Activated naive CD4-positive, alpha-beta T cell treated with anti-CD3 and anti-CD28 coated beads for 36 hours (primary cell): Measurements from ENCODE around the gene NPY4R2. TPM values are rescaled to one million over a fixed set of nuclear protein-coding genes. Genes with fewer than 3 reads are reported as not detected.
"Not testable (repeated sequence)": the region's sequence is repeated elsewhere in the genome, so short reads cannot be mapped to it uniquely, and the experiment has no call there.

Experiments
- CTCF ChIA-PET: fragments of 350-600 bp; sonication (Branson Sonifier 250); formaldehyde crosslinking; loops from one replicate; lab custom pipeline; 2021; ENCODE audit warnings: antibody characterized with exemption; lab: Charles Lee
- DNase-seq: peaks from one replicate; pipeline ENCODE4 v3.0.0-alpha.2; 2020
- H3K27ac Mint-ChIP-seq: one replicate; pipeline ENCODE4 v1.8.0; 2021; ENCODE audit warnings: mild to moderate bottlenecking, mixed read lengths
- H3K27me3 Mint-ChIP-seq: one replicate; pipeline ENCODE4 v1.8.0; 2021; ENCODE audit warnings: low read depth, mixed read lengths
- H3K36me3 Mint-ChIP-seq: one replicate; pipeline ENCODE4 v1.8.0; 2021; ENCODE audit warnings: low read depth, mixed read lengths
- H3K4me1 Mint-ChIP-seq: one replicate; pipeline ENCODE4 v1.8.0; 2021; ENCODE audit warnings: low read depth, mixed read lengths
- H3K4me3 Mint-ChIP-seq: one replicate; pipeline ENCODE4 v1.8.0; 2021; ENCODE audit warnings: mild to moderate bottlenecking, moderate library complexity, mixed read lengths
- H3K9me3 Mint-ChIP-seq: one replicate; pipeline ENCODE4 v1.8.0; 2021; ENCODE audit warnings: mixed read lengths
- intact Hi-C: fragments of 100-400 bp; cut with micrococcal nuclease; formaldehyde crosslinking; loops from one replicate; pipeline ENCODE4 v1.15.1; 2023
- total RNA-seq, 2 experiments: library from RNA; stranded (reverse); gene quantifications; one replicate each; pipeline ENCODE4 v1.2.3, GENCODE V29; 2021

Gene NPY4R2
- not detected for total RNA-seq

GRCh38 chr10:47918475-47918874, at the start of gene NPY4R2:
Gene NPY4R2 (plus strand): TSS chr10:47918662. CDS start chr10:47921988, 3,326 bp downstream.
- intact Hi-C loops, H3K36me3 Mint-ChIP-seq, H3K4me1 Mint-ChIP-seq, H3K9me3 Mint-ChIP-seq, DNase-seq, H3K27ac Mint-ChIP-seq, H3K27me3 Mint-ChIP-seq, CTCF ChIA-PET, H3K4me3 Mint-ChIP-seq: not testable (repeated sequence)

- intact Hi-C loops, H3K9me3 Mint-ChIP-seq, CTCF ChIA-PET, DNase-seq, H3K27ac Mint-ChIP-seq, H3K4me1 Mint-ChIP-seq, H3K4me3 Mint-ChIP-seq, H3K27me3 Mint-ChIP-seq, H3K36me3 Mint-ChIP-seq: not testable (repeated sequence)
These were observed 47.6 kb upstream of the NPY4R2 start for GRCh38 chr10:47870887-47871286.

GRCh38 chr10:47871485-47872180, 46.8 kb upstream of the NPY4R2 start:
- DNase-seq, intact Hi-C loops, H3K27ac Mint-ChIP-seq, H3K36me3 Mint-ChIP-seq, H3K4me1 Mint-ChIP-seq, H3K4me3 Mint-ChIP-seq, H3K9me3 Mint-ChIP-seq, CTCF ChIA-PET, H3K27me3 Mint-ChIP-seq: not testable (repeated sequence)

- DNase-seq, H3K36me3 Mint-ChIP-seq, H3K4me1 Mint-ChIP-seq, H3K27me3 Mint-ChIP-seq, CTCF ChIA-PET, H3K4me3 Mint-ChIP-seq, H3K9me3 Mint-ChIP-seq, intact Hi-C loops, H3K27ac Mint-ChIP-seq: not testable (repeated sequence)
These were observed 46.2 kb upstream of the NPY4R2 start for GRCh38 chr10:47872236-47872635.

- H3K36me3 Mint-ChIP-seq, H3K9me3 Mint-ChIP-seq, H3K27me3 Mint-ChIP-seq, CTCF ChIA-PET, DNase-seq, H3K27ac Mint-ChIP-seq, H3K4me1 Mint-ChIP-seq, H3K4me3 Mint-ChIP-seq, intact Hi-C loops: not testable (repeated sequence)
These were observed 34.2 kb upstream of the NPY4R2 start for GRCh38 chr10:47884239-47884638.

- H3K9me3 Mint-ChIP-seq, DNase-seq, H3K4me1 Mint-ChIP-seq, H3K4me3 Mint-ChIP-seq, H3K36me3 Mint-ChIP-seq, H3K27me3 Mint-ChIP-seq, H3K27ac Mint-ChIP-seq, intact Hi-C loops, CTCF ChIA-PET: not testable (repeated sequence)
These were observed 33.5 kb upstream of the NPY4R2 start for GRCh38 chr10:47884934-47885333.

- H3K27me3 Mint-ChIP-seq, H3K4me3 Mint-ChIP-seq, H3K36me3 Mint-ChIP-seq, intact Hi-C loops, H3K9me3 Mint-ChIP-seq, DNase-seq, H3K27ac Mint-ChIP-seq, CTCF ChIA-PET, H3K4me1 Mint-ChIP-seq: not testable (repeated sequence)
These were observed 32.1 kb upstream of the NPY4R2 start for GRCh38 chr10:47886356-47886755.

GRCh38 chr10:47886827-47887226, 31.6 kb upstream of the NPY4R2 start:
- H3K4me1 Mint-ChIP-seq, intact Hi-C loops, H3K27ac Mint-ChIP-seq, CTCF ChIA-PET, DNase-seq, H3K4me3 Mint-ChIP-seq, H3K27me3 Mint-ChIP-seq, H3K36me3 Mint-ChIP-seq, H3K9me3 Mint-ChIP-seq: not testable (repeated sequence)

GRCh38 chr10:47890737-47891136, 27.7 kb upstream of the NPY4R2 start:
- H3K27me3 Mint-ChIP-seq, H3K9me3 Mint-ChIP-seq, H3K36me3 Mint-ChIP-seq, H3K4me1 Mint-ChIP-seq, H3K27ac Mint-ChIP-seq, DNase-seq, intact Hi-C loops, H3K4me3 Mint-ChIP-seq, CTCF ChIA-PET: not testable (repeated sequence)

- intact Hi-C loops, DNase-seq, H3K27ac Mint-ChIP-seq, H3K36me3 Mint-ChIP-seq, H3K9me3 Mint-ChIP-seq, CTCF ChIA-PET, H3K4me3 Mint-ChIP-seq, H3K27me3 Mint-ChIP-seq, H3K4me1 Mint-ChIP-seq: not testable (repeated sequence)
These were observed 25.8 kb upstream of the NPY4R2 start for GRCh38 chr10:47892494-47893261.

GRCh38 chr10:47894571-47894970, 23.9 kb upstream of the NPY4R2 start:
- DNase-seq, H3K4me1 Mint-ChIP-seq, H3K27ac Mint-ChIP-seq, CTCF ChIA-PET, H3K4me3 Mint-ChIP-seq, intact Hi-C loops, H3K36me3 Mint-ChIP-seq, H3K27me3 Mint-ChIP-seq, H3K9me3 Mint-ChIP-seq: not testable (repeated sequence)

GRCh38 chr10:47897813-47898212, 20.6 kb upstream of the NPY4R2 start:
- H3K9me3 Mint-ChIP-seq, H3K4me1 Mint-ChIP-seq, H3K4me3 Mint-ChIP-seq, CTCF ChIA-PET, H3K27ac Mint-ChIP-seq, DNase-seq, H3K27me3 Mint-ChIP-seq, H3K36me3 Mint-ChIP-seq, intact Hi-C loops: not testable (repeated sequence)

GRCh38 chr10:47909333-47909732, 9.1 kb upstream of the NPY4R2 start:
- H3K9me3 Mint-ChIP-seq, H3K4me1 Mint-ChIP-seq, DNase-seq, H3K4me3 Mint-ChIP-seq, H3K27me3 Mint-ChIP-seq, H3K27ac Mint-ChIP-seq, CTCF ChIA-PET, H3K36me3 Mint-ChIP-seq, intact Hi-C loops: not testable (repeated sequence)
